ENCODE measurements around the gene KRT72. TPM values are rescaled to one million over a fixed set of nuclear protein-coding genes. Genes with fewer than 3 reads are reported as not detected.

KRT72 gene
- total and polyA plus RNA-seq, 4 donors, result 0.14 to 0.17 (median 0.14) TPM; not detected in 1

DNA sequence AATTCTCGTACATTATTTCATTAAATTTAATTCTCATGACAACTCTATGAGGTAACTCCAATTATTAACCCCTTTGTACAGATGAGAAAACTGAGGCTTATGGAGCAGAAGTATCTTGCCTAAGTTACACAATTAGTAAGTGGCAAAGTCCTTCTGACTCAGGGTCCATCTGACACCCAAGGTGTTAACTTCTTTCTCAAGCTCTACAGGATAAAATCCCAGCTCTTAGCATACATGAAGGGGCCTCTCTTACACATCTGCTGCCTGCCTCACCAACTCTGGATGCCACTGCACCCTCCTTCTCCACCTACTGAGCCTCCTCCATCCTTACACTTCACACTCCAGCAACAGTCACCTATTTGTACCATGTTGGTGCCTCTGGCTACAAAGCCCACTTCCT, 4.3 kb upstream of the KRT72 start:
- DNase-seq (no peak), ATAC-seq (ENCODE audit: insufficient read depth, low FRiP score) (no peak)
- Histone ChIP-seq H3K9me3 (ENCODE audit: control insufficient read depth in 4 of 4, insufficient read depth in 3 of 4, low read length in 3 of 4) (peaks cover 0 to 4% (median 0%) of the 10 kb centered on the region in 4 donors), H3K27me3 (ENCODE audit: control insufficient read depth in 3 of 3, insufficient read depth in 3 of 3, low read length in 2 of 3) (peaks cover 6 to 48% (median 42%) of the 10 kb centered on the region in 3 donors), H3K36me3 (ENCODE audit: control insufficient read depth in 4 of 4, insufficient read depth in 4 of 4, low read length in 4 of 4) (no peaks in the 10 kb centered on the region), H3K27ac (ENCODE audit: low read depth in 1 of 2, low read length in 1 of 2) (no peak overlapping the region), H3K9ac (ENCODE audit: insufficient read depth in 1 of 2, low read length in 2 of 2) (no peak overlapping the region), H3K4me1 (ENCODE audit: control insufficient read depth in 5 of 5, insufficient read depth in 5 of 5, low read length in 5 of 5) (no peaks in the 10 kb centered on the region), H3K4me3 (no peak overlapping the region)
- TF ChIP-seq, protein P1, sequence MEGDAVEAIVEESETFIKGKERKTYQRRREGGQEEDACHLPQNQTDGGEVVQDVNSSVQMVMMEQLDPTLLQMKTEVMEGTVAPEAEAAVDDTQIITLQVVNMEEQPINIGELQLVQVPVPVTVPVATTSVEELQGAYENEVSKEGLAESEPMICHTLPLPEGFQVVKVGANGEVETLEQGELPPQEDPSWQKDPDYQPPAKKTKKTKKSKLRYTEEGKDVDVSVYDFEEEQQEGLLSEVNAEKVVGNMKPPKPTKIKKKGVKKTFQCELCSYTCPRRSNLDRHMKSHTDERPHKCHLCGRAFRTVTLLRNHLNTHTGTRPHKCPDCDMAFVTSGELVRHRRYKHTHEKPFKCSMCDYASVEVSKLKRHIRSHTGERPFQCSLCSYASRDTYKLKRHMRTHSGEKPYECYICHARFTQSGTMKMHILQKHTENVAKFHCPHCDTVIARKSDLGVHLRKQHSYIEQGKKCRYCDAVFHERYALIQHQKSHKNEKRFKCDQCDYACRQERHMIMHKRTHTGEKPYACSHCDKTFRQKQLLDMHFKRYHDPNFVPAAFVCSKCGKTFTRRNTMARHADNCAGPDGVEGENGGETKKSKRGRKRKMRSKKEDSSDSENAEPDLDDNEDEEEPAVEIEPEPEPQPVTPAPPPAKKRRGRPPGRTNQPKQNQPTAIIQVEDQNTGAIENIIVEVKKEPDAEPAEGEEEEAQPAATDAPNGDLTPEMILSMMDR (IDR thresholded peaks at IDR 0.05; ENCODE audit: control extremely low read depth, extremely low read depth), result no peak
- WGBS, 2 donors, result 77% methylated on average over 1 of the region's 1 CpG

DNA sequence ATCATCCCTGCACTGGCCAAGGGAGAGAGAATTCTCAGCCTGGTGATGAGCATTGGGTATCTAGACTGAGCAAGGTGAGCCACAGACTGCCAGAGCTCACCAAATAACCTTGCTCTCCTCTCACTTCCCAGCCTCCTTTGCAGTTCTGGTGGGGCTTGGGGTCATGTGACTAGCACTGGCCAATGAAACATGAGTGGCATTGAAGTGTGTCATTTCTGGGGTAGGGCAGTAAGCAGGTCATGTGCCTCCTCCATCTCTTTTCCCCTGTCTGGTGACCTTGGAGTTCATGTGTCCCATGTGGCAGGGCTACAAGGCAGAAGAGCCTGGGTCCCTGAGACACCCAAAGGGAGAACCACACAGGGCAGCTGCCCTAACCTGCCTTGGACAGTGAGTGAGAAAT, 3.6 kb upstream of the KRT72 start:
- no peak overlapping the region for H3K27ac ChIP-seq (ENCODE audit: low read depth in 1 of 2, low read length in 1 of 2)
- H3K4me1 ChIP-seq (ENCODE audit: control insufficient read depth in 5 of 5, insufficient read depth in 5 of 5, low read length in 5 of 5), result no peaks in the 10 kb centered on the region
- H3K27me3 ChIP-seq (ENCODE audit: control insufficient read depth in 3 of 3, insufficient read depth in 3 of 3, low read length in 2 of 3), result peaks cover 6 to 55% (median 48%) of the 10 kb centered on the region in 3 donors
- no peak overlapping the region for H3K4me3 ChIP-seq
- TF ChIP-seq, protein P1 (IDR thresholded peaks at IDR 0.05; ENCODE audit: control extremely low read depth, extremely low read depth), result no peak
- no peak for DNase-seq
- no peaks in the 10 kb centered on the region for H3K36me3 ChIP-seq (ENCODE audit: control insufficient read depth in 4 of 4, insufficient read depth in 4 of 4, low read length in 4 of 4)
- ATAC-seq (ENCODE audit: insufficient read depth, low FRiP score), result no peak
- H3K9ac ChIP-seq (ENCODE audit: insufficient read depth in 1 of 2, low read length in 2 of 2), result no peak overlapping the region
- peaks cover 0 to 4% (median 0%) of the 10 kb centered on the region in 4 donors for H3K9me3 ChIP-seq (ENCODE audit: control insufficient read depth in 4 of 4, insufficient read depth in 3 of 4, low read length in 3 of 4)

DNA sequence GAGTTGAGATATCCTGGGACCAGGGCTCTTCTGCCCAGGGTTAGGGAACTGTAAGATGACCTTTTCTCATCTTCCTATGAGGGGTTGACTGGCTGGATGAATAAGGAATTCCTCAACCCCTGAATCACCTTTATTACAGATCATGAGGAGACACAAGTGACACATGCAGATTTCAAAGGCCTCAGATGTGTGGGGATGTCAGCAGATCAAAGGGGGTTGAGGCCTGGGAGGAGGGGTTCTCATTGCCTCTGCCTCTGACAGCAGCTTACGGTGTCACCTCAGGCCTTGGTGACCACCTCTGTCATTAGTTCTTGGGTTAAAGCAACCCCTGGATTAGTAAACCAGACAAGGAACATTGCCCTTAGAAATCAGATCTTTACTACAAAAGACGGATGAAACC, 2.1 kb upstream of the KRT72 start:
- Histone ChIP-seq H3K4me3 (no peak overlapping the region), H3K27ac (ENCODE audit: low read depth in 1 of 2, low read length in 1 of 2) (no peak overlapping the region), H3K27me3 (ENCODE audit: control insufficient read depth in 3 of 3, insufficient read depth in 3 of 3, low read length in 2 of 3) (peaks cover 6 to 69% (median 56%) of the 10 kb centered on the region in 3 donors), H3K36me3 (ENCODE audit: control insufficient read depth in 4 of 4, insufficient read depth in 4 of 4, low read length in 4 of 4) (no peaks in the 10 kb centered on the region), H3K4me1 (ENCODE audit: control insufficient read depth in 5 of 5, insufficient read depth in 5 of 5, low read length in 5 of 5) (no peaks in the 10 kb centered on the region), H3K9ac (ENCODE audit: insufficient read depth in 1 of 2, low read length in 2 of 2) (no peak overlapping the region), H3K9me3 (ENCODE audit: control insufficient read depth in 4 of 4, insufficient read depth in 3 of 4, low read length in 3 of 4) (peaks cover 0 to 4% (median 0%) of the 10 kb centered on the region in 4 donors)
- ATAC-seq (ENCODE audit: insufficient read depth, low FRiP score), result no peak
- WGBS, 2 donors, result 86 to 95% methylated on average over 2 of the region's 2 CpGs
- DNase-seq, result no peak
- TF ChIP-seq, protein P1 (IDR thresholded peaks at IDR 0.05; ENCODE audit: control extremely low read depth, extremely low read depth), result no peak

DNA sequence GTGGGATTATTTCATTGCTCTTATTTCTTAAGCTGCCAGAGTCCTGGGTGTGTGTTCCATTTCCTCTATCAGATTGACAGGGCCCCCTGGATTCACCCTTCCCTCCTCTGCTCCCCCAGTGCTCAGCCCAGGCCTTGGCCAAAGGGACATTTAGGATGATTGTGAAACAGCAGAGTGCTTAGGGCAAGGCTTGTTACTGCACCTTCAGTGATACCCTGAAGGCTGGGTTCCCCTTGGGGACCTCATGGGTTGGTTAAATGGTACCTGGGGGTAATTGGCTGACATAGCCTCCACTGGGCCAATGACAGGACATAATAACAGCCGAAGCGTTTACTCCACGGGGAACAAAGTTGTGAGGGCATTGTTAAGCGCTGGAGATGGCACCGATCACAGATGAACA, 1.3 kb upstream of the KRT72 start:
- 92% methylated on average over 5 of the region's 5 CpGs for WGBS, 2 donors
- Histone ChIP-seq H3K4me1 (ENCODE audit: control insufficient read depth in 5 of 5, insufficient read depth in 5 of 5, low read length in 5 of 5) (no peaks in the 10 kb centered on the region), H3K27ac (ENCODE audit: low read depth in 1 of 2, low read length in 1 of 2) (no peak overlapping the region), H3K36me3 (ENCODE audit: control insufficient read depth in 4 of 4, insufficient read depth in 4 of 4, low read length in 4 of 4) (no peaks in the 10 kb centered on the region), H3K9me3 (ENCODE audit: control insufficient read depth in 4 of 4, insufficient read depth in 3 of 4, low read length in 3 of 4) (peaks cover 0 to 4% (median 0%) of the 10 kb centered on the region in 4 donors), H3K27me3 (ENCODE audit: control insufficient read depth in 3 of 3, insufficient read depth in 3 of 3, low read length in 2 of 3) (peaks cover 6 to 69% (median 56%) of the 10 kb centered on the region in 3 donors), H3K9ac (ENCODE audit: insufficient read depth in 1 of 2, low read length in 2 of 2) (no peak overlapping the region), H3K4me3 (no peak overlapping the region)
- ATAC-seq (ENCODE audit: insufficient read depth, low FRiP score) (no peak), DNase-seq (no peak)
- TF ChIP-seq, protein P1 (IDR thresholded peaks at IDR 0.05; ENCODE audit: control extremely low read depth, extremely low read depth), result no peak

Data from lung (tissue), 12 donors.